ENCODE data around the gene TNFAIP6. TPM values are rescaled to one million over a fixed set of nuclear protein-coding genes. Genes with fewer than 3 reads are reported as not detected.
A peak's percentile ranks its signal among the peaks of the same experiment; 100 is the strongest.
"Not testable (repeated sequence)": the region's sequence is repeated elsewhere in the genome, so short reads cannot be mapped to it uniquely, and the experiment has no call there.

TNFAIP6 gene
- total RNA-seq, 1 donor from 2014 or later, result 0.29 TPM

DNA sequence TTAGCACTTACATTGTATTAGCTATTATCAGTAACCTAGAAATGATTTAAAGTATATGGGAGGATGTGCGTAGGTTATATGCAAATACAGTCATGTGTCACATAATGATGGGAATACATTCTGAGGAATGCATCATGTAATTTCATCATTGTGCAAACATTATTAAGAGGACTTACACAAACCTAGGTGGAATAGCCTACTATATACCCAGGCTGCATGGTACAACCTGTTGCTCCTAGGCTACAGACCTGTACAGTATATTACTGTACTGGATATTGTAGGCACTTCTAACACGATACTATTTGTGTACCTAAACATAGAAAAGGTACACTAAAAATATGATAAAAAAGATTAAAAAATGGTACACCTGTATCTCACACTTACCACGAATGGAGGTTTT, 60.3 kb downstream of the TNFAIP6 start:
- no peak overlapping the region for H3K4me3 Mint-ChIP-seq
- H3K36me3 Mint-ChIP-seq (ENCODE audit: low read depth), result peaks cover 73% of the 10 kb centered on the region
- no peak overlapping the region for H3K27ac Mint-ChIP-seq
- peaks cover 5% of the 10 kb centered on the region for H3K4me1 Mint-ChIP-seq
- H3K9me3 Mint-ChIP-seq, result no peaks in the 10 kb centered on the region
- CTCF ChIA-PET, result no interaction called here
- DNase-seq (no peak), ATAC-seq (ENCODE audit: low read depth) (no peak)
- intact Hi-C loops (cut with micrococcal nuclease), result no loop called here
- POLR2A ChIA-PET, result no interaction called here
- TF ChIP-seq, protein P1, sequence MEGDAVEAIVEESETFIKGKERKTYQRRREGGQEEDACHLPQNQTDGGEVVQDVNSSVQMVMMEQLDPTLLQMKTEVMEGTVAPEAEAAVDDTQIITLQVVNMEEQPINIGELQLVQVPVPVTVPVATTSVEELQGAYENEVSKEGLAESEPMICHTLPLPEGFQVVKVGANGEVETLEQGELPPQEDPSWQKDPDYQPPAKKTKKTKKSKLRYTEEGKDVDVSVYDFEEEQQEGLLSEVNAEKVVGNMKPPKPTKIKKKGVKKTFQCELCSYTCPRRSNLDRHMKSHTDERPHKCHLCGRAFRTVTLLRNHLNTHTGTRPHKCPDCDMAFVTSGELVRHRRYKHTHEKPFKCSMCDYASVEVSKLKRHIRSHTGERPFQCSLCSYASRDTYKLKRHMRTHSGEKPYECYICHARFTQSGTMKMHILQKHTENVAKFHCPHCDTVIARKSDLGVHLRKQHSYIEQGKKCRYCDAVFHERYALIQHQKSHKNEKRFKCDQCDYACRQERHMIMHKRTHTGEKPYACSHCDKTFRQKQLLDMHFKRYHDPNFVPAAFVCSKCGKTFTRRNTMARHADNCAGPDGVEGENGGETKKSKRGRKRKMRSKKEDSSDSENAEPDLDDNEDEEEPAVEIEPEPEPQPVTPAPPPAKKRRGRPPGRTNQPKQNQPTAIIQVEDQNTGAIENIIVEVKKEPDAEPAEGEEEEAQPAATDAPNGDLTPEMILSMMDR (IDR thresholded peaks at IDR 0.05), result no peak
- no peaks in the 10 kb centered on the region for H3K27me3 Mint-ChIP-seq

- H3K9me3 Mint-ChIP-seq; H3K4me3 Mint-ChIP-seq; DNase-seq; ATAC-seq (ENCODE audit: low read depth); H3K27me3 Mint-ChIP-seq; H3K27ac Mint-ChIP-seq; intact Hi-C loops (cut with micrococcal nuclease): not testable (repeated sequence)
- ChIA-PET POLR2A (interaction anchor here (0.7 to 1.6 kb wide), 2 partner anchors 60 to 161 kb away, joined by 4 read pairs; no protein-coding TSS in a partner anchor), CTCF (interaction anchor here (1.4 kb wide), 1 partner anchor 15 kb away, joined by 6 read pairs; no protein-coding TSS in a partner anchor)
- H3K4me1 Mint-ChIP-seq, result peaks cover 14% of the 10 kb centered on the region
- peaks cover 77% of the 10 kb centered on the region for H3K36me3 Mint-ChIP-seq (ENCODE audit: low read depth)
These were observed 64.3 kb downstream of the TNFAIP6 start for GRCh38 chr2:151421681-151422080.

DNA sequence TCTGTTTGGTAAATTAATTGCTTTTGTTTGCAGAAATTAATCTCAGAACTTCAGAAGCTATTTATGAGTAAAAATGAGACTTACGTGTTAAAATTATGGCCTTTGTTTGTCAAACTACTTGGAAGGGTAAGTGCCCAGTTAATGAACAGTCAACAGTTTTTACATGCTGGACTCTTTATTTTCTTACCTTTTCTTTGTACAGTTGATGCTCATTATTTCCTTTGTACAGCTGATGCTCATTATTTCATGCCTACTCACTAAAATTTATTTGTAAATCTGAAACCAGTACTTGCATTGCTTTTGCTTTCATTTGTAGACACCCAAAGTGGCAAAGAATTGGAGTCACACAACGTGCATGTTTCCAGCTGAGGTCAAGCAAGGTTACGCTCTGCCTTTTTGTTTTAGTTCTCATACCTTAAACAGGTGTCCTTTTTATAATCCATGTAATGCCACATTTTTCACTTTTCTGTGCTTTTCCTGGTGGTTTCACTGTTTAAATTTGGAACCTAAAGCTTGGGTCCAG, 65.6 kb downstream of the TNFAIP6 start:
- H3K36me3 Mint-ChIP-seq (ENCODE audit: low read depth), result peaks cover 71% of the 10 kb centered on the region
- no peaks in the 10 kb centered on the region for H3K9me3 Mint-ChIP-seq
- TF ChIP-seq, protein P1 (IDR thresholded peaks at IDR 0.05), result no peak
- no peak for DNase-seq
- CTCF ChIA-PET, result no interaction called here
- intact Hi-C loops (cut with micrococcal nuclease), result no loop called here
- H3K27me3 Mint-ChIP-seq, result no peaks in the 10 kb centered on the region
- no peak overlapping the region for H3K4me3 Mint-ChIP-seq
- POLR2A ChIA-PET, result no interaction called here
- no peak for ATAC-seq (ENCODE audit: low read depth)
- H3K27ac Mint-ChIP-seq, result no peak overlapping the region
- H3K4me1 Mint-ChIP-seq, result peaks cover 14% of the 10 kb centered on the region

DNA sequence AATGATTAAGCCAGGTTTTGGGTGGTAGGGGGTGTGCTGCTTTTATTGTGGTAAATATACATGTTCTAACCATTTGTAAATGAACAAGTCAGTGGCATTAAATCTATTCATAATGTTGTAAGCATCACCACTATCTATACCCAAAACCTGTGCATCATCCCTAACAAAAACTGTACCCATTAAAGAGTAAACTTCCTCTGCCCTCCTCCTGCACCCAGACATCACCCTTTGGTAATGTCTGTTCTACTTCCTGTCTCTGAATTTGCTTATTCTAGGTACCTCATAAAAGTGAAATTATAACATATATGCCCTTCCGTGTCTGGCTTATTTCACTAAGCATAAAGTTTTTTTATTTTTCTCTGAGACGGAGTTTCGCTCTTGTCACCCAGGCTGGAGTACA, 66.4 kb downstream of the TNFAIP6 start:
- H3K27me3 Mint-ChIP-seq, result no peaks in the 10 kb centered on the region
- H3K27ac Mint-ChIP-seq, result peak overlapping the region; percentile 19
- H3K36me3 Mint-ChIP-seq (ENCODE audit: low read depth), result peaks cover 72% of the 10 kb centered on the region
- H3K4me3 Mint-ChIP-seq, result no peak overlapping the region
- ChIA-PET CTCF (no interaction called here), POLR2A (no interaction called here)
- TF ChIP-seq, protein P1 (IDR thresholded peaks at IDR 0.05), result no peak
- H3K9me3 Mint-ChIP-seq, result no peaks in the 10 kb centered on the region
- intact Hi-C loops (cut with micrococcal nuclease), result no loop called here
- ATAC-seq (ENCODE audit: low read depth), result no peak
- H3K4me1 Mint-ChIP-seq, result peaks cover 14% of the 10 kb centered on the region
- DNase-seq, result no peak

Other genes with a start within 250 kb of the TNFAIP6 start
- 4.8 and 5.0 TPM in 2 replicates for gene RBM43, start 95.7 kb upstream of the TNFAIP6 start, total RNA-seq
- gene NMI, start 67.9 kb upstream of the TNFAIP6 start, total RNA-seq, result 34.6 and 36.7 TPM in 2 replicates
- gene RIF1, start 52.3 kb downstream of the TNFAIP6 start, total RNA-seq, result 43.7 and 51.1 TPM in 2 replicates